ENCODE results near the gene TPX2.
"Not testable (repeated sequence)": the region's sequence is repeated elsewhere in the genome, so short reads cannot be mapped to it uniquely, and the experiment has no call there.

Gene TPX2

GRCh38 chr20:31721408-31722256, 17.5 kb upstream of the TPX2 start:
- DNase-seq: no peak

GRCh38 chr20:31722257-31723068, 16.6 kb upstream of the TPX2 start, which contains the start of gene BCL2L1:
BCL2L1 (minus strand) TSS chr20:31722868; CDS start chr20:31722218, 650 bp downstream.
- peak; percentile 90 for DNase-seq

- DNase-seq: no peak
These were observed 16.1 kb upstream of the TPX2 start for GRCh38 chr20:31723069-31723318.

- peak; percentile 97 for DNase-seq
These were observed 15.6 kb upstream of the TPX2 start for GRCh38 chr20:31723319-31724078.

GRCh38 chr20:31731321-31731717, 7.8 kb upstream of the TPX2 start:
- DNase-seq: no peak

GRCh38 chr20:31739550-31739977, 474 bp downstream of the TPX2 start:
- DNase-seq: peak; percentile 20

- peak; percentile 54 for DNase-seq
These were observed 1.1 kb downstream of the TPX2 start for GRCh38 chr20:31740208-31740607.

- DNase-seq: no peak
These were observed 1.7 kb downstream of the TPX2 start for GRCh38 chr20:31740656-31741323.

GRCh38 chr20:31746068-31746878, 7.2 kb downstream of the TPX2 start:
- no peak for DNase-seq

- DNase-seq: not testable (repeated sequence)
These were observed 7.9 kb downstream of the TPX2 start for GRCh38 chr20:31747028-31747427.

GRCh38 chr20:31747640-31748039, 8.6 kb downstream of the TPX2 start:
- DNase-seq: no peak

- no peak for DNase-seq
These were observed 10.1 kb downstream of the TPX2 start for GRCh38 chr20:31749223-31749622.

- DNase-seq: no peak
These were observed 12.0 kb downstream of the TPX2 start for GRCh38 chr20:31751126-31751525.

- DNase-seq: no peak
These were observed 18.2 kb downstream of the TPX2 start for GRCh38 chr20:31757254-31757653.

GRCh38 chr20:31758521-31758920, 19.4 kb downstream of the TPX2 start:
- DNase-seq: no peak

GRCh38 chr20:31758991-31759390, 19.9 kb downstream of the TPX2 start:
- DNase-seq: no peak

GRCh38 chr20:31759836-31760518, 20.9 kb downstream of the TPX2 start:
- DNase-seq: no peak

- DNase-seq: no peak
These were observed 21.6 kb downstream of the TPX2 start for GRCh38 chr20:31760519-31761240.

- DNase-seq: no peak
These were observed 25.7 kb downstream of the TPX2 start for GRCh38 chr20:31764641-31765305.

- no peak for DNase-seq
These were observed 28.7 kb downstream of the TPX2 start for GRCh38 chr20:31767805-31768204.

Measured in hematopoietic multipotent progenitor cell treated with erythropoietin and hydrocortisone succinate and interleukin-3 and kit ligand, for 6 days (in vitro differentiated cells).